C4-2B (cell line): ENCODE measurements around the gene RPS6KA4.

ENCODE experiments used
- H3K27ac ChIP-seq: fragments of 450-650 bp; 2 replicates; pipeline ENCODE4 v1.5.1; 2017
- CTCF ChIP-seq: fragments of 450-650 bp; conservative IDR thresholded peaks from 2 replicates; pipeline ENCODE4 v1.5.1; 2017; ENCODE audit warnings: mild to moderate bottlenecking
- ZFX ChIP-seq: fragments of 450-650 bp; IDR thresholded peaks from 2 replicates; pipeline ENCODE4 v1.6.1; 2017

RPS6KA4 gene

GRCh38 chr11:64372802-64373597, 14.0 kb downstream of the RPS6KA4 start:
- peak overlapping the region; percentile 11; the same call in 1 of the 2 replicates for H3K27ac ChIP-seq
- TF ChIP-seq ZFX (no peak), CTCF (no peak)

GRCh38 chr11:64373598-64373974, 14.6 kb downstream of the RPS6KA4 start:
- TF ChIP-seq ZFX (no peak), CTCF (no peak)
- peak overlapping the region; percentile 11; the same call in 1 of the 2 replicates for H3K27ac ChIP-seq

- TF ChIP-seq ZFX (no peak), CTCF (no peak)
- peak overlapping the region; percentile 43 for H3K27ac ChIP-seq
These were observed 17.1 kb downstream of the RPS6KA4 start for GRCh38 chr11:64376071-64376470.

GRCh38 chr11:64378335-64378880, 19.4 kb downstream of the RPS6KA4 start:
- H3K27ac ChIP-seq: peak overlapping the region; percentile 89
- TF ChIP-seq ZFX (no peak), CTCF (no peak)

- peak overlapping the region; percentile 89 for H3K27ac ChIP-seq
- TF ChIP-seq CTCF: no peak
- no peak for TF ChIP-seq ZFX
These were observed 20.2 kb downstream of the RPS6KA4 start for GRCh38 chr11:64379160-64379559.

- no peak for TF ChIP-seq ZFX
- TF ChIP-seq CTCF: no peak
- H3K27ac ChIP-seq: peak overlapping the region; percentile 89
These were observed 21.1 kb downstream of the RPS6KA4 start for GRCh38 chr11:64379817-64380709.
